T-helper 9 cell (primary cell): Measurements from ENCODE around the gene MAD2L2.

Source experiments
- DNase-seq: peaks from one replicate; pipeline ENCODE4 v3.0.0-alpha.2; 2020

Gene MAD2L2

DNA sequence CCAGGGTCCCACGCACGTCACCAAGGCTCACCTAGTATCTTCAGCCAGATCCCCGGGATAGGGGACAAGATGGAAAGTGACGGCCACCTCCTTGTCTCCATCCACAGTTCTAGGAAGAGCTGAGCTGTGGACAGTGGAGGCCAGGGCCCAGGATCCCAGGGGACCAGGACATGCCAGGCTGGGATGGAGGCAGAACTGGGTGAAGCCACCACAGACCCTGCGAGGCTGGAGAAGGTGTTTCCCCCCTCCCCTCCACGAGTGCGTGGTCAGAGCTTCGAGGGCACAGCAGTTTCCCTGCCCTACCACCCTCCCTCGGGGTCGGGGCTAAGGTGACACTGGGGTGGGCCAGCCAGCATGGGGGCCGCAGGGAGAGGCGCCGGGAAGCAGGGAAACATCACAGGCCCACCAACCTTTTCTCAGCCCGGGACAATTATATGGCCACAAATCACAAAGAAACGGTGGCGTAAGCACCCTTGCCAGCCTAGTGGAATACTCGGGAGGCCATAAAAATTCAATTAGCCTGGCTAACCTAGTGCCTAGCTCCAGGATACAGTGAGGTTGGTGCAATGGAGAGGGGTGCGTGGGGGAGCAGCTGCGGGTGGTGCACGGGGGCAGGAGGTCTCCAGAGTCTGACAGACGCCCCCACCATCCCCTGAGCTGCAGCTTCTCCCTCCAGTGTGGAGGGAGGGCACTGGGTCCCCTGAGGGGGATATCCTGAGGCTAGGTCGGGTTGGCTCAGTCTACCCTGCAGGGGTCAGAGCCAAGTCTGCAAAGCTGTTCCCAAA, 23.9 kb upstream of the MAD2L2 start:
- no peak for DNase-seq

DNA sequence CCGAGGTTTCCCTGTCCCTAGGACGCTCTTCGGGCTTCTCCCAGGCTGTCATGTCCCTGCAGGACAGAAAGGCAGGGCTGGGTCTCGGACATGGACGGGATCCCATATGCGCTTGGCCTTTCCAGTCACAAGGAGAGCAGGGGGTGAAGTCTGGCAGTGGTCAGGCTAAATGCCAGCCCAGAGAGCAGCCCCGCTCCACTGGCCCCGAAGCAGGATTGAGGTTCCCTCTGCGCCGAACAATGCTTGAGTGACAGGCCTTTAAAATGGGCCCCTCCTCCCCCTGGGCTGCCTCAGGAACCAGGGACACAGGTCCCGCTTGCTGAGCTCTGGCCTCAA, 23.2 kb upstream of the MAD2L2 start:
- no peak for DNase-seq

- DNase-seq = no peak
Observed at GRCh38 chr1:11703357-11704193, 22.6 kb upstream of the MAD2L2 start.

DNA sequence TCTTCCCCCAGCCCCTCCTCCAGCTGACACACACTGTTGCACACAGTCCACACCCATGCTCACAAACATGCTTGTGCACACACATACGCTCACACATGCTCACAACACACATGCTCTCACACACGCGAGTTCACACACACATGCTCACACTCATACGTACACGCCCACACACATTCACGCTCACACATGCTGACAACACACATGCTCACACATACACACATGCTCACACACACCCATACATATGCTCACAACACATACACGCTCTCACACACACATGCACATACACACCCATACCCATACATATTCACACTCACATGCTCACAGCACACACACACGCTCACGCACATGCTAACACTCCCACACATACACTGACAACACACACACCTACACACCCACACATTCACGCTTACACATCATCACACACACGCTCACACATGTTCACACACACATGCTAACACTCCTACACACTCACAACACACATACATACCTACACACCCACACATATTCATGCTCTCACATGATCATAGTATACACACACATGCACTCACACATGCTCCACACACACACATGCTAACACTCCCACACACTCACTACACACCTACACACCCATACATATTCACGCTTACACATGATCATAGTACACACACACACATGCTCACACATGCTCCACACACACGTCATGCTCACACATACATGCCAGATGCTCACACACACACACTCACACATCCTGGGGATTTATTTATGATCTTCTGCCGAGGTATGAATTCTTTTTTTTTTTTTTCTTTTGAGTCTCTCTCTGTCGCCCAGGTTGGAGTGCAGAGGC, 21.2 kb upstream of the MAD2L2 start:
- no peak for DNase-seq

DNA sequence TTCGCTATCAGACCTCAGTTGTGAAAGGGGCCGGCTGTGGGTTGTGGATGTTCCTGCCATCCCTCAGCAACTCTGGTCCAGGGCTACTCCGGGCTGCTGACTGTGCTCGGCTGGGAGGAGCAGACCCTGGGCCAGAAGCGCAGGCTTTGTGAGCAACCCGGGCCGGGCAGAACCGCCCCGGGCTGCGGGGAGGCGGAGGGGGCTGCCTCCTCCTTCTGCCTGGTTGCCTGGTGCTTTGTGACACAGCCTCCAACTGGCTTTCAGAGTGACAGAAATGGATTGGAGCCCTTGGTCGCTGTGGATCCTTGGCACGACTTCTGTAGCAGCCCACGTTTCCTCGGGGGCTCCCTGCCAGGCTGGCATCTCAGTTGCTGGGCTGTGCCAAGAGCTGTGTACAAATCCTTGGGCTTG, 20.6 kb upstream of the MAD2L2 start:
- no peak for DNase-seq

- no peak for DNase-seq
Observed at GRCh38 chr1:11700601-11701467, 19.9 kb upstream of the MAD2L2 start.

DNA sequence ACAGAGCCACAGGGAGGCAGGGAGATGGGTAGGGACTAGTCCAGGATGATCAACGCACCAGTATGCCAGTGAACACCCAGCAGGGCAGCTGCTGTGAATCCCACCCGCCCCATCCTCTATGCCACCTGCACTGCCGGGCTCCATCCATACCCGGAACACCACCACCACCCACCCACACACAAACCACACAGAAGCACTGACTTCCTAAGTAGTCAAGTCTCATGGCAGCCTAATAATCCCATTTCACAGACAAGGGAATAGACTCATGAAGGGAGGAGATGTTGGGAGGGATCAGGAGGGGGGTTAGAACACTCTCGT, 16.9 kb upstream of the MAD2L2 start:
- no peak for DNase-seq

- DNase-seq = no peak
Observed at GRCh38 chr1:11697188-11697892, 16.4 kb upstream of the MAD2L2 start.

GRCh38 chr1:11695861-11696260, 14.9 kb upstream of the MAD2L2 start:
- DNase-seq = no peak

GRCh38 chr1:11693917-11694316, 13.0 kb upstream of the MAD2L2 start:
- no peak for DNase-seq

- DNase-seq = no peak
Observed at GRCh38 chr1:11693024-11693590, 12.2 kb upstream of the MAD2L2 start.

GRCh38 chr1:11691928-11692711, 11.2 kb upstream of the MAD2L2 start:
- DNase-seq = no peak

GRCh38 chr1:11691302-11691914, 10.5 kb upstream of the MAD2L2 start, which contains the start of gene DRAXIN:
Gene DRAXIN, plus strand, starts transcription at chr1:11691710. Its CDS starts 14,549 bp downstream, at chr1:11706259.
- no peak for DNase-seq

- DNase-seq = no peak
Observed at GRCh38 chr1:11690397-11691301, 9.7 kb upstream of the MAD2L2 start.

DNA sequence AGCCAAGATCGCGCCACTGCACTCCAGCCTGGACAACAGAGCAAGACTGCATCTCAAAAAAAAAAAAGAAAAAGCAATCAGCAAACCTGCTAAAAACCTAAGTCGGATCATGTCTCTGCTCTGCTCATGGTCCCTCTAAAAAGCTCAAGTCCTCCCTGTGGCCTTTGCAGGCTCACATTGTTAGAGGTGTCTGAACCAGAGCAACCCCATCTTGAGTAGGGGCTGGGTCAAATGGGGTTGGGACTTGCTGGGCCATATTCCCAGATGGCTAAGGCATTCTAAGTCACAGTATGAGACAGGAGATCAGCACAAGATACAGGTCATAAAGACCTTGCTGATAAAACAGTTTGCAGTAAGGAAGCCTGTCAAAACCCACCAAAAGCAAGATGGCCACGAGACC, 7.6 kb upstream of the MAD2L2 start:
- no peak for DNase-seq

DNA sequence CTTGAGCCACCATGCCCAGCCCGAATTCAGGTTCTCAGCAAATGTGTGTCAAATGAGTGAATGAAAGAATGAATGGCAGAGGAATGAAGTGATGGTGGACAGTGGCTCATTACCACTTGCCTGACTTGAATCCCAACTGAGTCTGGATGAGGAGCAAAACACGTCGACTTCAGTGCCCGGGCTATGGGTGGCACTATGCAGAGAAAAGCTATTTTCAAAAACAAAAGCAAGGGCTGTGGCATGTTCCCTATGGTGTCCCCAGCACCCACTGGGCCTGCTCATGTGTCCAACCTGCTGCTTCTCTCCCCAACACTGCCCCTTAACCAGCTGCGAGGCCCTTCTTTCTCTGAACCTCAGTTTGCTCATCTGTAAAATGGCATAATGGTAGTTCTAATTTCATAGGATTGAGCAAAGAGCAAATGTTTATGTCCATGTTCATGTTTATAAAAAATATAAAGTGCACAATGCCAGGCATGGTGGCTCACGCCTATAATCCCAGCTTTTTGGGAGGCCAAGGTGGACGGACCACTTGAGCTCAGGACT, 4.3 kb upstream of the MAD2L2 start:
- DNase-seq = no peak

DNA sequence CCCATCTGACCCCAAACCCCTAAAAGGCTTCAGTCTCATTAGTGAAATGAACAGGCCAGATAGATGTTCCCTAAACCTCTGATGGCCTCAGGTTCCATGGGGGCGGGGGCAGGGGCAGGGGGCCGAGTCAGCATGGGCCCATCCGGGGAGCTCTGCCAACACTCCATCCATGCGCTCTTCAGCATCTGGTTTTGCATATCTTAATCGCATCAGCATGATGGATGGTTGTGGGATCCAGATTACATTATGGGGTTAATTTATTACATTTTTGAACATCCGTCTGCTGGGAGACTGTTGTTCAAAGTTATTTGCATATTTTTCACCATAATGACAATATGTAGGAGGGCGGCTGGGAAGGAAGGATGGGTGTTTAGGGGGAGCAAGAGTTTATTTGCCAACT, 3.1 kb upstream of the MAD2L2 start:
- no peak for DNase-seq

GRCh38 chr1:11682799-11683198, 1.9 kb upstream of the MAD2L2 start:
- no peak for DNase-seq

DNA sequence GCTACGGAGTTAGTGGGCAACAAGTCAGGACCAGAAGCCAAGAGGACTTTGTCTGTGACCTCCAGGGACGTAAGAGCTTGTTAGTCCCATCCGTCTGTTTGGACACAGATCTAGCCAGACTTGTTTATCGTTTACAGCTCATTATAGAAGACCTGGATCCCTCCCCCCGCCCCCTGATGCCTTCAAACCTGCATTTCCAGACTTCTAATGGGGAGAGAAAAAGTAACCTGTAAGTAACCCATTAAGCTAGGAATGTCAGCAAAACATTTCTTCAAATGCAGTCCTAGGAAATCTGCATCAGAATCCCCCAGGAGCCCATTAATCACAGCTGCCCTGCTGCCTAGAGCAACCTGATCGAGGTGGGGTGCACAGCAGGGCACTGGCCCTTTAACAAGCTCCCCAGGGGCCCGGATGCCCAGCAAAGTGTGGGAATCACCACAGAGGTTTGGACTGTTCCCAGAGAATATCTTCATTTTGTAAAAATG, 1.4 kb upstream of the MAD2L2 start:
- DNase-seq = no peak
